Measurements from ENCODE around the gene BCKDK. TPM values are rescaled to one million over a fixed set of nuclear protein-coding genes. Genes with fewer than 3 reads are reported as not detected.
"Not testable (repeated sequence)": the region's sequence is repeated elsewhere in the genome, so short reads cannot be mapped to it uniquely, and the experiment has no call there.

BCKDK gene
- total RNA-seq, 2 donors from 2014 or later, result 41.3 to 43.4 TPM

GRCh38 chr16:31141489-31142108 is 33.4 kb downstream of the BCKDK start:
- Histone ChIP-seq H3K36me3 (no peaks in the 10 kb centered on the region), H3K27ac (peak overlapping the region; percentile 91), H3K4me3 (no peak overlapping the region), H3K9me3 (no peaks in the 10 kb centered on the region), H3K9ac (ENCODE audit: low read depth in 2 of 2, low read length in 2 of 2) (peak overlapping the region; percentile 61 to 74), H3K4me1 (peaks cover 23% of the 10 kb centered on the region), H3K27me3 (no peaks in the 10 kb centered on the region)
- no peak for TF ChIP-seq CTCF (IDR thresholded peaks at IDR 0.05)
- DNase-seq, result peak; percentile 57
- intact Hi-C loops (cut with DNase I), result loop anchor here (10.0 kb wide), 1 partner anchor 157 kb away; the partner anchor contains the start of gene HSD3B7

- peaks cover 23% of the 10 kb centered on the region for H3K4me1 ChIP-seq
- TF ChIP-seq CTCF (IDR thresholded peaks at IDR 0.05), result peak; percentile 90
These were observed 34.2 kb downstream of the BCKDK start for GRCh38 chr16:31142109-31143010.

DNA sequence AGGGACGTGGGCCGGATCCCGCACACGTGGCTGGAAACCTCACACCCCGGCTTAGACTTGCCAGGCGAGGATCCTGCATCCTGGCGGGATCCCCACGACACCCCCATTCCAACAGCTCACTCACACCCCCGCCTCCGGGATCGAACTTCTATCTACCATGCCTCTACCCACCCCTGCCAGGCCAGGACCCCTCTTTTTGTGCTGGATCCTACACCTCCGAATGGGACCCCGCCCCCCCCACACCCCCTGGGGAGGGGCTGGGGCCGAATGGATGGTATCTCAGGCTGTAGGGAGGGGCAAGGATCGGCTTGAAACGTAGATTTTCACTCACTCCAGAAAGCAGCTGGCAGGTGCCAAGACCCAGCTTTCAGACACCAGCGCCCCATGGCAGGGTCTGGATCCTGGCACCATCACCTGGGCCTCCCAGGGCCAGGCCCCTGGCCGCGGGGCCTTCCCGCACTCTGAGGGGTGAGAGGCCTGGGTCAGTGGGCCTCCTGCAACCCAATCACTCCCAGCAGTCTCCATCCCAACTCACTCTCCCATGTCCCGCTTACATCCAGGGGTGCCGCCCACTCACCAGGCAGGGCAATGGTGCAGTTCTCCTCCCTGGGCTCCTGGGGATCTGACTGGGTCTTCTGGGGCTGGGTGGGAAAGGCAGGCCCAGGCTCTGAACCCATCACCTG is 35.0 kb downstream of the BCKDK start:
- Histone ChIP-seq H3K9me3 (no peaks in the 10 kb centered on the region), H3K4me1 (peaks cover 23% of the 10 kb centered on the region), H3K4me3 (peak overlapping the region; percentile 40), H3K27me3 (no peaks in the 10 kb centered on the region), H3K27ac (peak overlapping the region; percentile 74), H3K36me3 (no peaks in the 10 kb centered on the region), H3K9ac (ENCODE audit: low read depth in 2 of 2, low read length in 2 of 2) (peak overlapping the region in 1 of 2 donors; percentile 72)
- peak; percentile 50 for DNase-seq
- intact Hi-C loops (cut with DNase I), result loop anchor here (10.0 kb wide), 1 partner anchor 158 kb away; the partner anchor contains the start of gene HSD3B7
- TF ChIP-seq CTCF (IDR thresholded peaks at IDR 0.05), result no peak

More at GRCh38 chr16:31142109-31143010, 34.2 kb downstream of the BCKDK start:
- Histone ChIP-seq H3K27ac (peak overlapping the region; percentile 91), H3K4me3 (peak overlapping the region; percentile 40), H3K9me3 (no peaks in the 10 kb centered on the region), H3K36me3 (no peaks in the 10 kb centered on the region), H3K27me3 (no peaks in the 10 kb centered on the region), H3K9ac (ENCODE audit: low read depth in 2 of 2, low read length in 2 of 2) (peak overlapping the region; percentile 72 to 74)
- DNase-seq, result peak; percentile 100
- intact Hi-C loops (cut with DNase I), result loop anchor here (10.0 kb wide), 1 partner anchor 158 kb away; the partner anchor contains the start of gene HSD3B7

GRCh38 chr16:31143694-31144148 is 35.5 kb downstream of the BCKDK start:
- intact Hi-C loops (cut with DNase I), result loop anchor here (10.0 kb wide), 1 partner anchor 159 kb away; the partner anchor contains the start of gene HSD3B7
- H3K4me1 ChIP-seq, result peaks cover 23% of the 10 kb centered on the region
- H3K4me3 ChIP-seq, result no peak overlapping the region
- no peaks in the 10 kb centered on the region for H3K27me3 ChIP-seq
- H3K9me3 ChIP-seq, result no peaks in the 10 kb centered on the region
- no peak for TF ChIP-seq CTCF (IDR thresholded peaks at IDR 0.05)
- no peaks in the 10 kb centered on the region for H3K36me3 ChIP-seq
- no peak overlapping the region for H3K27ac ChIP-seq
- DNase-seq, result peak; percentile 23
- no peak overlapping the region for H3K9ac ChIP-seq (ENCODE audit: low read depth in 2 of 2, low read length in 2 of 2)

GRCh38 chr16:31144418-31144817 is 36.2 kb downstream of the BCKDK start:
- H3K4me1 ChIP-seq, result peaks cover 18% of the 10 kb centered on the region
- not testable (repeated sequence) for H3K4me3 ChIP-seq; H3K36me3 ChIP-seq; H3K27ac ChIP-seq; H3K9me3 ChIP-seq; H3K27me3 ChIP-seq; DNase-seq; H3K9ac ChIP-seq (ENCODE audit: low read depth in 2 of 2, low read length in 2 of 2)
- intact Hi-C loops (cut with DNase I), result loop anchor here (10.0 kb wide), 1 partner anchor 160 kb away; the partner anchor contains the start of gene HSD3B7

Measured in colonic mucosa (tissue), 4 donors.